Neuronal stem cell (in vitro differentiated cells): Measurements from ENCODE around the gene PDGFA.
A peak's percentile ranks its signal among the peaks of the same experiment; 100 is the strongest.

Experiments
- DNase-seq: peaks from one replicate; pipeline ENCODE4 v3.0.0-alpha.2; 2013; ENCODE audit warnings: low spot score
- H2AFZ ChIP-seq: one replicate; pipeline ENCODE4 v1.6.1; 2013; ENCODE audit warnings: mild to moderate bottlenecking, low read length, inconsistent platforms
- H2AK5ac ChIP-seq: 2 replicates; pipeline ENCODE4 v1.6.1; 2013; ENCODE audit warnings: low read depth, mild to moderate bottlenecking, inconsistent platforms, low read length, moderate library complexity, mixed read lengths
- H2BK120ac ChIP-seq: 2 replicates; pipeline ENCODE4 v1.6.1; 2013; ENCODE audit warnings: low read depth, mild to moderate bottlenecking, inconsistent platforms, low read length, moderate library complexity, mixed read lengths
- H2BK12ac ChIP-seq: one replicate; pipeline ENCODE4 v1.6.1; 2013; ENCODE audit warnings: low read length, inconsistent platforms
- H2BK15ac ChIP-seq: 2 replicates; pipeline ENCODE4 v1.6.1; 2013; ENCODE audit warnings: mild to moderate bottlenecking, low read length, inconsistent platforms, mixed read lengths
- H2BK5ac ChIP-seq: one replicate; pipeline ENCODE4 v1.6.1; 2013; ENCODE audit warnings: inconsistent platforms, mild to moderate bottlenecking, low read length, moderate library complexity
- H3K14ac ChIP-seq: one replicate; pipeline ENCODE4 v1.6.1; 2013; ENCODE audit warnings: low read length, inconsistent platforms
- H3K18ac ChIP-seq: 2 replicates; pipeline ENCODE4 v1.6.1; 2013; ENCODE audit warnings: low read length, inconsistent platforms
- H3K23ac ChIP-seq: 2 replicates; pipeline ENCODE4 v1.6.1; 2013; ENCODE audit warnings: low read depth, mild to moderate bottlenecking, mixed read lengths, low read length, inconsistent platforms; ENCODE audit not compliant: poor library complexity
- H3K27ac ChIP-seq: replicated peaks from 3 replicates; pipeline ENCODE4 v1.5.1; 2013; ENCODE audit warnings: low read length, inconsistent platforms
- H3K27me3 ChIP-seq, 3 experiments: 2 replicates each; pipeline ENCODE4 v1.6.1; 2013; ENCODE audit warnings: low read length in 3 of 3, mild to moderate bottlenecking in 2 of 3, inconsistent platforms in 1 of 3, low read depth in 1 of 3, mixed read lengths in 1 of 3, moderate library complexity in 1 of 3; ENCODE audit not compliant: control insufficient read depth in 3 of 3, insufficient read depth in 3 of 3
- H3K36me3 ChIP-seq, 2 donors: replicated peaks in 1 of 2; 2 replicates each; pipeline ENCODE4 v1.6.1; 2013; ENCODE audit warnings: low read length in 2 of 2; ENCODE audit not compliant: control insufficient read depth in 2 of 2, insufficient read depth in 2 of 2
- H3K4ac ChIP-seq: 2 replicates; pipeline ENCODE4 v1.6.1; 2013; ENCODE audit warnings: inconsistent platforms, mild to moderate bottlenecking, low read length, moderate library complexity
- H3K4me1 ChIP-seq, 2 donors: 1 replicate in 1 of 2; 2 replicates in 1 of 2; pipeline ENCODE4 v1.6.1; 2013; ENCODE audit warnings: low read length in 2 of 2, low read depth in 1 of 2; ENCODE audit not compliant: control insufficient read depth in 2 of 2, insufficient read depth in 1 of 2
- H3K4me2 ChIP-seq: one replicate; pipeline ENCODE4 v1.6.1; 2013; ENCODE audit warnings: mild to moderate bottlenecking, low read length, inconsistent platforms; ENCODE audit not compliant: insufficient read depth, poor library complexity, severe bottlenecking
- H3K4me3 ChIP-seq, 2 donors: 2 replicates each; pipeline ENCODE4 v1.5.1; 2013; ENCODE audit warnings: low read length in 2 of 2, mild to moderate bottlenecking in 2 of 2, inconsistent platforms in 1 of 2, moderate library complexity in 1 of 2
- H3K79me1 ChIP-seq: one replicate; pipeline ENCODE4 v1.6.1; 2013; ENCODE audit warnings: low read depth, mild to moderate bottlenecking, inconsistent platforms, low read length, moderate library complexity
- H3K9ac ChIP-seq: one replicate; pipeline ENCODE4 v1.6.1; 2013; ENCODE audit warnings: mild to moderate bottlenecking, low read depth, low read length, inconsistent platforms; ENCODE audit not compliant: poor library complexity
- H3K9me3 ChIP-seq, 2 donors: replicated peaks in 1 of 2; 2 replicates each; pipeline versions ENCODE3 to v1.6.1; 2013; ENCODE audit warnings: low read length in 2 of 2, mild to moderate bottlenecking in 2 of 2, inconsistent platforms in 1 of 2, low read depth in 1 of 2, mixed read lengths in 1 of 2, moderate library complexity in 1 of 2; ENCODE audit not compliant: control insufficient read depth in 2 of 2, insufficient read depth in 1 of 2
- H4K8ac ChIP-seq: one replicate; pipeline ENCODE4 v1.6.1; 2013; ENCODE audit warnings: low read depth, mild to moderate bottlenecking, inconsistent platforms, low read length, moderate library complexity
- H4K91ac ChIP-seq: one replicate; pipeline ENCODE4 v1.6.1; 2013; ENCODE audit warnings: low read length, low read depth, mild to moderate bottlenecking, inconsistent platforms; ENCODE audit not compliant: poor library complexity
- WGBS, 2 donors: extraction: QIAGEN DNeasy Blood & Tissue Kit; methylation state at CpG; one replicate each; pipeline ENCODE4 v1.1.7; 2013; ENCODE audit warnings: missing lambda C conversion rate in 2 of 2, mixed read lengths in 1 of 2; ENCODE audit not compliant: insufficient read length in 2 of 2, insufficient replicate concordance in 1 of 2; ENCODE audit errors: extremely low coverage in 2 of 2; 5-methylcytosine and 5-hydroxymethylcytosine counted together

The PDGFA gene

DNA sequence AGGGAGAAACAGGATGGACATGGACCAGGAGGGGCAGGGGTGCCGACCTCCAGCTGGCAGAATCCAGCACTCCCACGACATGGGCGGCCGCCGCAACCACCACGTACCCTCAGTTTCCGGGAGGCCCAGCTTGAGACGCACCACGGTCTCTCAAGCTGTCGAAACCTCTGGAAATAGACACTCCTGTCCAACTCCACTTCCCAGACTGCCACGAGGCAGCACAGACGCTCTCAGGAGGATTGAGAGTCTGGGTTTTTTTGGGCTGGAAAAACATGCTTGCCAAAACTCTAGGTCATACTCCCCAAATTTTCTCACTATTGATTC lies 37.9 kb upstream of the PDGFA start:
- Histone ChIP-seq H3K27ac (no peak overlapping the region), H3K4me1 (no peaks in the 10 kb centered on the region), H3K18ac (peak overlapping the region; percentile 1), H3K4me2 (no peak overlapping the region), H2BK12ac (no peak overlapping the region), H3K36me3 (no peaks in the 10 kb centered on the region), H3K4ac (no peak overlapping the region), H3K27me3 (no peaks in the 10 kb centered on the region), H4K91ac (no peak overlapping the region), H3K79me1 (peaks cover 2% of the 10 kb centered on the region), H3K14ac (no peak overlapping the region), H2BK5ac (no peak overlapping the region), H3K4me3 (no peak overlapping the region), H3K9me3 (peaks cover 5% of the 10 kb centered on the region in 2 donors), H2BK120ac (no peak overlapping the region), H2AK5ac (no peak overlapping the region), H3K23ac (no peak overlapping the region), H2BK15ac (no peak overlapping the region), H3K9ac (no peak overlapping the region), H2AFZ (no peak overlapping the region), H4K8ac (no peak overlapping the region)
- no CpG with 5 or more reads among the region's 12 CpGs for WGBS, 2 donors
- DNase-seq, result no peak

DNA sequence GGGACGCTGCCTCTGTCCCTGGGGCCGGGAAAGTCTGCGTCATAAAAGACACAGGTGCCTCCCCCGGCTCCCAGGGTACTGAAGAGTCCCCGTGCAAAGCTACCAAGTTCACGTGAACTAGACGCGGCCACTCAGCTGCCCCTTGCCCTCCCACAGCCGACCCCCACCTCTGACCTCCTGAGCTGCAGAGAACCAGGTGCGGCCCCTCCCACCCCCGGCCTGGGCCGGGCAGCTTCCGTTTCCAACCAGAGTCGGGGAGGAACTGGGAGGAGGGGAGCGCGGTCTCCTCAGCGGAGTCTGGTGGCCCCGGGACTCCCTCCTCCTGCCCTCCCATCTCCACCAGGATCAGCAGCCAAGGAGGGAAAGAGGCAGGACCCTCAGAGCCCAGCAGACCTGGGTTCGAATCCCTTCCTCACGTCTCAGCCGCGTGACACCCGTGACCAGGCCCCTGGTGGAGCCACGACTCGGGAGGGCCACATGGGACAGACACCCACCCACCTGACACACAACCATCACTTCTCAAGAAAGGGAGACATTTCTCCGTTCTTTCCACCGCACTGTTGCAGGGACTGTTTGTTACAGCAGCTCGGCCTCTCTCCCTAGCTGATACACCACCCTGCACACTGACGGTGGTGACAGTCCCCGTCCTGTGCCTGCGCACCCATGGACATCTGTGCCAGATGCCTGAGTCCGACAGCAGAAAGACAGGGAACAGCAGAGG lies 37.4 kb upstream of the PDGFA start:
- no peak overlapping the region for H4K91ac ChIP-seq
- H2BK120ac ChIP-seq, result no peak overlapping the region
- H4K8ac ChIP-seq, result no peak overlapping the region
- peak overlapping the region; percentile 1 for H3K18ac ChIP-seq
- no peaks in the 10 kb centered on the region for H3K36me3 ChIP-seq
- DNase-seq, result no peak
- no peaks in the 10 kb centered on the region for H3K27me3 ChIP-seq
- H2AK5ac ChIP-seq, result peak overlapping the region; percentile 36
- no peak overlapping the region for H3K27ac ChIP-seq
- H3K9me3 ChIP-seq, result peaks cover 5% of the 10 kb centered on the region in 2 donors
- H3K23ac ChIP-seq, result no peak overlapping the region
- no CpG with 5 or more reads among the region's 32 CpGs for WGBS, 2 donors
- H2BK5ac ChIP-seq, result peak overlapping the region; percentile 22
- no peak overlapping the region for H3K4me3 ChIP-seq
- H3K4me1 ChIP-seq, result no peaks in the 10 kb centered on the region
- no peak overlapping the region for H3K4ac ChIP-seq
- H2AFZ ChIP-seq, result no peak overlapping the region
- no peak overlapping the region for H3K4me2 ChIP-seq
- H2BK15ac ChIP-seq, result no peak overlapping the region
- peaks cover 2% of the 10 kb centered on the region for H3K79me1 ChIP-seq
- H3K14ac ChIP-seq, result no peak overlapping the region
- no peak overlapping the region for H3K9ac ChIP-seq
- no peak overlapping the region for H2BK12ac ChIP-seq

DNA sequence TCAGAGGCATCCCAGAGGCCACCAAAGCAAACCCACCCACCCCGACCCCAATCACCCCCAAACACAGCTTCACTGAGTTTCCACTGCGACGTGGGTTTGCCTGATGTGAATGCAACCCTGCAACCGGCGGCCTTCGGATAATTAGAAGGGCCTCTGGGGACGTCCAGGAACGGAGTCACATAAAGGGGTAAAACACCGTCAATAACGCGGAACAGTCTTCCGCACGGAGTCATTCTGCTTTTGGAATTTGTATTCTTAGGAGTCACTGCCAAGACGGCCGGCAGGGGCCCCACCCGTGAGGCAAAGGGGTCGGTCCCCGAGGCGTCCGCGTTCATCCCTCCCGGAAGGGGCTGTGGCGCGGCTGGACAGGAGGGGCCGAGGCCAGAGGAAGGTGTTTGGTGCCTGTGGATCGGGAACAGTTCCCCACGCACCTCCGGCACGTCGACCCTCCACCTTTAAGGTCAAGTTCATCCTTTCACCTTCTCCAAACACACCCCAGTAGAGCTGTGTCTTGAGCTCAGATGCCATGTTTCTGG lies 36.7 kb upstream of the PDGFA start:
- Histone ChIP-seq H2AK5ac (peak overlapping the region; percentile 36), H4K8ac (no peak overlapping the region), H2BK5ac (peak overlapping the region; percentile 22), H2BK120ac (no peak overlapping the region), H3K18ac (peak overlapping the region; percentile 28), H3K36me3 (no peaks in the 10 kb centered on the region), H3K9me3 (peaks cover 5% of the 10 kb centered on the region in 2 donors), H3K4ac (no peak overlapping the region), H3K14ac (no peak overlapping the region), H2BK12ac (no peak overlapping the region), H3K27ac (no peak overlapping the region), H2BK15ac (no peak overlapping the region), H3K79me1 (peaks cover 2% of the 10 kb centered on the region), H2AFZ (no peak overlapping the region), H3K4me2 (no peak overlapping the region), H3K23ac (no peak overlapping the region), H3K4me3 (no peak overlapping the region), H3K4me1 (no peaks in the 10 kb centered on the region), H3K9ac (no peak overlapping the region), H3K27me3 (no peaks in the 10 kb centered on the region), H4K91ac (no peak overlapping the region)
- no CpG with 5 or more reads among the region's 30 CpGs for WGBS, 2 donors
- no peak for DNase-seq

DNA sequence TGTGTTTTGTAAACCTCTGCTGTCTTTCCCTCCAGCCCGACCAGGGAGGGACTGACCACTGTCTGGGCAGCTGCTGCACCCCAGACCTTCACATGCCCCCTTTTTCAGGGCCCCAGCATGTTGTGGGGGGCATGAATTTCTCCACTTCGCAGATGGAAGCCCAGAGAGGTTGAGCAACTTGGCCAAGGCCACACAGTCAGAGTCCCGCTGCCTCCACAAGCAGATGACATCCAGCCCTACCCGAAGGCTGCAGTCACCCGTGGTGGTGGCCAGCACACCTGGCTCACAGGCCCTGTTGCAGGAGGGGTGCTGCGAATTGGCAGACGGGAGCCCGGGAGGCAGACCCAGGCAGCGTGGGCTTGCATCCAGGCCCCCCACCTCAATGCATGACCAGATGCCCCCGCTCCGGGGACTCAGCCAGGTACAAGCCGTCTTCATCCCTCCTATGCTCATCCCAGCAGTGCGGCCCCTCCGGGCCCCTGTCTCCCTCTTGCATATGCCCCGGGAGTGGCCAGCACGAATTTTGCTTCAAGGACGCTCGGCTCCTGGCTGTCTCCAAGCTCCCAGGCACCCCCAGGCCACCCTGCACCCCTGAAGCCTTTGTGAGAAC lies 36.0 kb upstream of the PDGFA start:
- no peak overlapping the region for H2BK12ac ChIP-seq
- no peaks in the 10 kb centered on the region for H3K4me1 ChIP-seq
- no peaks in the 10 kb centered on the region for H3K27me3 ChIP-seq
- no peak overlapping the region for H3K23ac ChIP-seq
- H3K4ac ChIP-seq, result no peak overlapping the region
- H2AFZ ChIP-seq, result no peak overlapping the region
- no peak for DNase-seq
- WGBS, 2 donors, result no CpG with 5 or more reads among the region's 18 CpGs
- H2BK15ac ChIP-seq, result no peak overlapping the region
- H3K4me2 ChIP-seq, result no peak overlapping the region
- H4K91ac ChIP-seq, result no peak overlapping the region
- peak overlapping the region; percentile 48 for H3K18ac ChIP-seq
- no peak overlapping the region for H3K14ac ChIP-seq
- H3K79me1 ChIP-seq, result peaks cover 2% of the 10 kb centered on the region
- no peaks in the 10 kb centered on the region for H3K36me3 ChIP-seq
- no peak overlapping the region for H2BK5ac ChIP-seq
- no peak overlapping the region for H3K4me3 ChIP-seq
- H2AK5ac ChIP-seq, result peak overlapping the region; percentile 37
- H2BK120ac ChIP-seq, result peak overlapping the region; percentile 31
- H3K9ac ChIP-seq, result no peak overlapping the region
- H4K8ac ChIP-seq, result no peak overlapping the region
- H3K9me3 ChIP-seq, result peaks cover 5% of the 10 kb centered on the region in 2 donors
- H3K27ac ChIP-seq, result no peak overlapping the region
